NB4 (cell line): ENCODE measurements around the gene RBM38.

Source experiments
- CTCF ChIP-seq: IDR thresholded peaks from one replicate; pipeline ENCODE4 v1.5.1; 2012; ENCODE audit warnings: low read depth, low read length
- MAX ChIP-seq: IDR thresholded peaks from 2 replicates; pipeline ENCODE4 v1.6.1; 2011; ENCODE audit warnings: low read depth, low read length
- POLR2A ChIP-seq: IDR thresholded peaks from 2 replicates; pipeline ENCODE4 v1.6.1; 2011; ENCODE audit warnings: mild to moderate bottlenecking; ENCODE audit not compliant: insufficient read length; ENCODE audit errors: extremely low read depth

GRCh38 chr20:57341663-57342062 lies 49.5 kb upstream of the RBM38 start:
- TF ChIP-seq POLR2A (no peak), CTCF (no peak), MAX (no peak)
